ENCODE measurements around the gene CLMN. TPM values are rescaled to one million over a fixed set of nuclear protein-coding genes. Genes with fewer than 3 reads are reported as not detected.
A peak's percentile ranks its signal among the peaks of the same experiment; 100 is the strongest.

Gene CLMN
- total RNA-seq, 1 donor from 2014 or later = 2.1 TPM

DNA sequence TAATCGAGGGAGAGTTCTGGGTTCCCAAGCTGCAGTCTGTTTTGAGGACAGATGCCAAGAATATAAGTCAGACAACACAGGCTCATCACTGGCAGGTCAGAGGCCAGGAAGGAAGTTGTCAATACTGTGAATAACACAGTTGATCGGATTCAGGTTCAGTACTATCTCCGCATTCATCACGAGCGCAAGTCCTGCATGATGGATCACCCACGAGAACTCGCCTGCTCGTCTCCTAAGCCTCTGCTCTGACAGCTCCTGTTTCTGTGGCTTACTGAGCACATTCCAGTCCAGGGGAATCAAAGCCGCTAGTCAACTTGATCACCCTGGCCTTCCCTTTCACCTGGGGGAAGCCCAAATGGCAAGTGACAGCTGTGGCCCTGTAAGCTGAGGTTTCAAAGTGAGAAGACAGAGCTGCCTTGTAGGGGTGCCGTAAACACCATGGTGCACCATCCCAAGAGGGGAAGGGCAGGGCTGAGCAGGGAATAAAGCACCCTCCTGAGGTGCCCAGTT is 102.3 kb downstream of the CLMN start:
- Histone ChIP-seq H3K4me3 (ENCODE audit: low read length in 3 of 3) (peak overlapping the region in 1 of 3 donors; percentile 52), H3K4me1 (ENCODE audit: control insufficient read depth in 3 of 3, insufficient read depth in 3 of 3, low read length in 3 of 3) (peaks cover 12 to 16% (median 14%) of the 10 kb centered on the region in 3 donors), H3K27me3 (ENCODE audit: control insufficient read depth in 3 of 3, insufficient read depth in 3 of 3, low read length in 3 of 3) (no peaks in the 10 kb centered on the region), H3K9ac (ENCODE audit: low read depth in 1 of 3, low read length in 3 of 3) (peak overlapping the region in 1 of 3 donors; percentile 28), H3K9me3 (ENCODE audit: control insufficient read depth in 3 of 3, low read length in 3 of 3) (no peaks in the 10 kb centered on the region), H3K27ac (ENCODE audit: low read depth, low read length) (no peak overlapping the region), H3K36me3 (ENCODE audit: control insufficient read depth in 3 of 3, insufficient read depth in 3 of 3, low read length in 3 of 3) (no peaks in the 10 kb centered on the region)

DNA sequence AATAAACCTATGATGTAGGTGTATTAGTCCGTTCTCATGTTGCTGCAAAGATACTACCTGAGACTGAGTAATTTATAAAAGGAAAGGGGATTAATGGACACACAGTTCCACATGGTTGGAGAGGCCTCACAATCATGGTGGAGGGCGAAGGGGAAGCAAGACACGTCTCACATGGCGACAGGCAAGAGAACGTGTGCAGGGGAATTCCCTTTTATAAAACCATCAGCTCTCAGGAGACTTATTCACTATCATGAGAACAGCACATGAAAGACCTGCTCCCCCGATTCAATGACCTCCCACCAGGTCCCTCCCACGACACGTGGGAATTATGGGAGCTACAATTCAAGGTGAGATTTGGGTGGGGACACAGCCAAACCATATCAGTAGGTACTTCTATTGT is 103.7 kb downstream of the CLMN start:
- H3K4me1 ChIP-seq (ENCODE audit: control insufficient read depth in 3 of 3, insufficient read depth in 3 of 3, low read length in 3 of 3) = peaks cover 9 to 16% (median 11%) of the 10 kb centered on the region in 3 donors
- no peaks in the 10 kb centered on the region for H3K9me3 ChIP-seq (ENCODE audit: control insufficient read depth in 3 of 3, low read length in 3 of 3)
- H3K27ac ChIP-seq (ENCODE audit: low read depth, low read length) = no peak overlapping the region
- no peak overlapping the region for H3K9ac ChIP-seq (ENCODE audit: low read depth in 1 of 3, low read length in 3 of 3)
- no peak overlapping the region for H3K4me3 ChIP-seq (ENCODE audit: low read length in 3 of 3)
- H3K36me3 ChIP-seq (ENCODE audit: control insufficient read depth in 3 of 3, insufficient read depth in 3 of 3, low read length in 3 of 3) = no peaks in the 10 kb centered on the region
- no peaks in the 10 kb centered on the region for H3K27me3 ChIP-seq (ENCODE audit: control insufficient read depth in 3 of 3, insufficient read depth in 3 of 3, low read length in 3 of 3)

DNA sequence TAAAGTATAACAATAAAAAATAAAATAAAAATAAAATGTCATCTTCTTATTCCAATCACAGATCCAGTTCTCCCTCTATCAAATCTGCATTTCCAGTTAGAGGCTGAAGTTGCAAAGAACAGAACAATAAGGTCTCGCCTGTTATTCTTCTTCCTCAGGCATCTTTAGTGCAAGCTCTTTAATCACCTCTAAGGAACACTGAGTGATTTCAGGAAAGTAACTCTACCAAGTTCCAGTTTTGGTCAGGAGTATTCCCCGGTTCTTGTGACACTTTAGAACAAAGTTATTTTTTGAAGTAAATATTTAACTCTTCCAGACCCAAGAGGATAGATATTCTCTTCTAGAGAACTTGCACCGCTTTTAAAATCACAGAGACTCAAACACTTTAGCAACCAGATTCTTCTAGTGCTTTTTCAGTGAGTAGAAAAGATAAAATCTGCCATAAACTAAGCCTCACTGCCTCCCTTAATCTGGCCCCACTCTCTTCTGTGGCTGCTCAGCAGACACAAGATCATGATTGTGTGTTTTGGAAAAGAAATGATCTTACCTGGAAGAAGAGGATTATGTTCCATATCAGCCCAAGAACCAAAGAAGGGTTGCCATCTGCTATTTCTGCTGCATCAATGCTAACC is 104.5 kb downstream of the CLMN start:
- H3K27me3 ChIP-seq (ENCODE audit: control insufficient read depth in 3 of 3, insufficient read depth in 3 of 3, low read length in 3 of 3) = no peaks in the 10 kb centered on the region
- no peak overlapping the region for H3K9ac ChIP-seq (ENCODE audit: low read depth in 1 of 3, low read length in 3 of 3)
- H3K9me3 ChIP-seq (ENCODE audit: control insufficient read depth in 3 of 3, low read length in 3 of 3) = no peaks in the 10 kb centered on the region
- no peak overlapping the region for H3K27ac ChIP-seq (ENCODE audit: low read depth, low read length)
- H3K4me1 ChIP-seq (ENCODE audit: control insufficient read depth in 3 of 3, insufficient read depth in 3 of 3, low read length in 3 of 3) = peaks cover 6 to 16% (median 11%) of the 10 kb centered on the region in 3 donors
- H3K36me3 ChIP-seq (ENCODE audit: control insufficient read depth in 3 of 3, insufficient read depth in 3 of 3, low read length in 3 of 3) = no peaks in the 10 kb centered on the region
- H3K4me3 ChIP-seq (ENCODE audit: low read length in 3 of 3) = no peak overlapping the region

DNA sequence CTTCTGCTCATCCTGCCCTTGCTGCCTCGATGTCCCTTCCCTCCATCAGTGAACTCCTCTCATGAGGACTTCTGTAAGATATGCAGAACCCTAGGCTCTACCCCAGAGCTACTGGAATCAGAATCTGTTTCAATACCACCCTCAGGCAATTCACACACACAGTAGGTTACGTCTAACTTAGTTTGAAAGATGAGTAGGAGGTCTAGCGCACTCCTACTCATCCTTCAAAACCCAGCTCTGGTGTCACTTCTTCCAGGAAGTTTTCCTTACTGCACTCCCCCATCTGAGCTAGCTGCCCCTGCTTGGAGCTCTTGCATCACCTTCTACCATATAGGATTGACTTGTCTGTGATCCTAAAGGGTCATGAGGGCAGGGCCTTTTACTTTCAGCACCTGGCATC is 105.9 kb downstream of the CLMN start:
- H3K4me1 ChIP-seq (ENCODE audit: control insufficient read depth in 3 of 3, insufficient read depth in 3 of 3, low read length in 3 of 3) = peaks cover 6 to 16% (median 11%) of the 10 kb centered on the region in 3 donors

DNA sequence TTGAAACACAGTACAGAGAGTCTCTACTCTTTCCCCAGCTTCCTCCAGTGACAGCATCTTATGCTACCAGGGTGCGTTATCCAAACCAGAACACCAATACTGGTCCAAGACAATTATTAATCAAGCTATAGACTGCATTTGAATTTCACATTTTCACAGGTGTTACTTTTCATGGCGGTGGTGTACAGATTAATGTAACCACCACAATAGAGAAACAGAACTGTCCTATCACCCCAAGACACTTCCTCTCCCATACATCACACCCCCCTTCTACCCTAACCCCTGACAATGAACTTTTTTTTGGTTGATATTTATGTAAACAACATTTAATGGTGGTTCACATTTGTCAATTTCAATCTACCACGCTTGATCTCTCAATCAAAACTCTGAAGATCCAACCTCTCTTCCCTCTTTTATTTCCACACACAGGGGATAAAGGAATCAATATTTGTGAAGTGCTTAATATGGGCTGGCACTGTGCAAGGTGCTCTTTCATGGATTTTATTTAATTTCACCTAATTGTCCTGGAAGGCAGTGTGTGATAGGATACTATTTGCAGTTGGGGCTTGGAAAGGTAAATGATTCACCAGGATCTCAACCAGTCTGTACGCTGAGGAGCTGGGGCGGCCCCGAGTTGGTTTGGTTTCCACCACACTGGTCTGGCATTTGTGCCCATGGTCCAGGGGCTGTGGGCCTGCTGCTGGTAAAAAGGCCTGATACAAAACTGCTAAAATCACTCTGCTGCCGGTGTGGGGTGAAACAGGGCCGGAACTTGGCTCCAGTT is 107.8 kb downstream of the CLMN start:
- H3K27ac ChIP-seq (ENCODE audit: low read depth, low read length) = no peak overlapping the region
- no peaks in the 10 kb centered on the region for H3K36me3 ChIP-seq (ENCODE audit: control insufficient read depth in 3 of 3, insufficient read depth in 3 of 3, low read length in 3 of 3)
- no peaks in the 10 kb centered on the region for H3K9me3 ChIP-seq (ENCODE audit: control insufficient read depth in 3 of 3, low read length in 3 of 3)
- no peaks in the 10 kb centered on the region for H3K27me3 ChIP-seq (ENCODE audit: control insufficient read depth in 3 of 3, insufficient read depth in 3 of 3, low read length in 3 of 3)
- H3K9ac ChIP-seq (ENCODE audit: low read depth in 1 of 3, low read length in 3 of 3) = no peak overlapping the region
- no peak overlapping the region for H3K4me3 ChIP-seq (ENCODE audit: low read length in 3 of 3)
- peaks cover 0 to 5% (median 0%) of the 10 kb centered on the region in 3 donors for H3K4me1 ChIP-seq (ENCODE audit: control insufficient read depth in 3 of 3, insufficient read depth in 3 of 3, low read length in 3 of 3)

More for the DNA sequence above, 105.9 kb downstream of the CLMN start:
- Histone ChIP-seq H3K36me3 (ENCODE audit: control insufficient read depth in 3 of 3, insufficient read depth in 3 of 3, low read length in 3 of 3) (no peaks in the 10 kb centered on the region), H3K9me3 (ENCODE audit: control insufficient read depth in 3 of 3, low read length in 3 of 3) (no peaks in the 10 kb centered on the region), H3K27me3 (ENCODE audit: control insufficient read depth in 3 of 3, insufficient read depth in 3 of 3, low read length in 3 of 3) (no peaks in the 10 kb centered on the region), H3K4me3 (ENCODE audit: low read length in 3 of 3) (no peak overlapping the region), H3K9ac (ENCODE audit: low read depth in 1 of 3, low read length in 3 of 3) (no peak overlapping the region), H3K27ac (ENCODE audit: low read depth, low read length) (no peak overlapping the region)

DNA sequence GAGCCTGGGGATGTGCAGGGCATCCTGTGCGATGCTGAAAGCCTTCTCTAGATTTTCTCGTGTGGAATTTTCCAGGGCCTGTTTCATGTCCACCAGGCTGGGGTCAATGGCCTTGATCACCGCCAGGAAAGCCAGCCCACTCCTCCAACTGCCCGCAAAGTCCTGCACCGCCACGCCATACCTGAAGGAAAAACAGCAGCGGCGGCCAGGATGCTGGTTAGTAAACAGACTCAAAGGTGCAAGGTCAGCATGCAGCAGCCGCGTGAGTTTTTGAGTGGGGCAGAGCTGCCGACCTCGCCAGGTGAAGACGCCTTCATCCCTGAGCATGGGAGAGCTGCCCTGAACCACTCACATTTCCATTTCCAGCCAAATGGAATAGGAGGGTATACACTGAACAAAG is 109.0 kb downstream of the CLMN start:
- Histone ChIP-seq H3K36me3 (ENCODE audit: control insufficient read depth in 3 of 3, insufficient read depth in 3 of 3, low read length in 3 of 3) (no peaks in the 10 kb centered on the region), H3K9ac (ENCODE audit: low read depth in 1 of 3, low read length in 3 of 3) (no peak overlapping the region), H3K4me1 (ENCODE audit: control insufficient read depth in 3 of 3, insufficient read depth in 3 of 3, low read length in 3 of 3) (no peaks in the 10 kb centered on the region), H3K9me3 (ENCODE audit: control insufficient read depth in 3 of 3, low read length in 3 of 3) (no peaks in the 10 kb centered on the region), H3K27ac (ENCODE audit: low read depth, low read length) (no peak overlapping the region), H3K4me3 (ENCODE audit: low read length in 3 of 3) (no peak overlapping the region), H3K27me3 (ENCODE audit: control insufficient read depth in 3 of 3, insufficient read depth in 3 of 3, low read length in 3 of 3) (no peaks in the 10 kb centered on the region)

DNA sequence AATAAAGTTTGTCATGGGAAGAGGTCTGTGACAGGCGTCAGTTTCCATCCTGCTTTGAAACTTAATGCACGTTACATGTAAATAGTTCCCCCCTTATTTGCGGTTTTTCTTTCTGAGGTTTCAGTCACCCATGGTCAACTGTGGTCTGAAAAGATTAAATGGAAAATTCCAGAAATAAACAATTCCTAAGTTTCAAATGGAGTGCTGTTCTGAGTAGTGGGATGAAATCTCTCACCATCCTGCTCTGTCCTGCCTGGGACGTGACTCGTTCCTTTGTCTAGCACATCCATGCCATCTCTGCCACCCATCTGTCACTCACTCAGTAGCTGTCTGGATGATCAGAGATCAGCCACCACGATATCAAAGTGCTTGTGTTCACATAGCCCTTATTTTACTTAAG is 111.1 kb downstream of the CLMN start:
- no peaks in the 10 kb centered on the region for H3K27me3 ChIP-seq (ENCODE audit: control insufficient read depth in 3 of 3, insufficient read depth in 3 of 3, low read length in 3 of 3)
- no peak overlapping the region for H3K27ac ChIP-seq (ENCODE audit: low read depth, low read length)
- no peak overlapping the region for H3K4me3 ChIP-seq (ENCODE audit: low read length in 3 of 3)
- no peak overlapping the region for H3K9ac ChIP-seq (ENCODE audit: low read depth in 1 of 3, low read length in 3 of 3)
- H3K9me3 ChIP-seq (ENCODE audit: control insufficient read depth in 3 of 3, low read length in 3 of 3) = peaks cover 0 to 5% (median 0%) of the 10 kb centered on the region in 3 donors
- H3K36me3 ChIP-seq (ENCODE audit: control insufficient read depth in 3 of 3, insufficient read depth in 3 of 3, low read length in 3 of 3) = peaks cover 0 to 2% (median 0%) of the 10 kb centered on the region in 3 donors
- H3K4me1 ChIP-seq (ENCODE audit: control insufficient read depth in 3 of 3, insufficient read depth in 3 of 3, low read length in 3 of 3) = no peaks in the 10 kb centered on the region

DNA sequence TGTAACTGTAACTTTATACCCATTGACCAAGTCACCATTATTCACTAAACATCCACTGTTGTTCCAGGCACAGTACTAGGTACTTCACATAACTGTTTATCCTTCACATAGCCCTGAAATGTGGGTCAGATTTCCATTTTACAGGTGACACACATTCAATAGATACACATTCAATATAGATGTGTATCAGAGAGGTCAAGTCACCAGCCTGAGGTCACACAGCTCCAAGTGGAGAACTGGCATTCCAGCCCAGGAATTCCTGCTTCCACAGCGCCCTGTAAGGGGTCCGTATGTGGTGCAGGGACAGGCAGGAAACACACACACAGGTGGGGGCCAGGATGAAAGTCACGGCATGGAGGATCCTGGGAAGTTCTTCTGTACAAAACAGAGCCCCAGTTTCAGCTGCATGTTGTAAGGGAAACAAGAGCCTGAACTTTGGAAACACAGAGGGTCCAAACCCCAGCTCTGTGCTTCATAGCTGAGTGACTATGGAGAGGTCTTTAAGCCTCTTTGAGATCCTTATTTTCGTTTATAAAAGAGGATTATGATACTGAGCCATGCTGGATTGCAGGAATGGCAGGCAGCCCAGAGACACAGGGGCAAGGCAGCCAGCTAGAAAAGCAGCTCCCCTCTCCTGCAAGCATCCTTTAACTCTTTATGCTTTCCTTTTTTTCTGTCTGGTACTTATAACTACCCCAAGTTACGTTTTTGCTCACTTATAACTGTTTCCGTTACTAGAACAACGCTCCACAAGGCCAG is 112.1 kb downstream of the CLMN start:
- H3K27ac ChIP-seq (ENCODE audit: low read depth, low read length) = no peak overlapping the region
- peaks cover 0 to 5% (median 0%) of the 10 kb centered on the region in 3 donors for H3K9me3 ChIP-seq (ENCODE audit: control insufficient read depth in 3 of 3, low read length in 3 of 3)
- no peaks in the 10 kb centered on the region for H3K4me1 ChIP-seq (ENCODE audit: control insufficient read depth in 3 of 3, insufficient read depth in 3 of 3, low read length in 3 of 3)
- no peaks in the 10 kb centered on the region for H3K27me3 ChIP-seq (ENCODE audit: control insufficient read depth in 3 of 3, insufficient read depth in 3 of 3, low read length in 3 of 3)
- no peak overlapping the region for H3K4me3 ChIP-seq (ENCODE audit: low read length in 3 of 3)
- no peak overlapping the region for H3K9ac ChIP-seq (ENCODE audit: low read depth in 1 of 3, low read length in 3 of 3)
- peaks cover 0 to 4% (median under 1%) of the 10 kb centered on the region in 3 donors for H3K36me3 ChIP-seq (ENCODE audit: control insufficient read depth in 3 of 3, insufficient read depth in 3 of 3, low read length in 3 of 3)

DNA sequence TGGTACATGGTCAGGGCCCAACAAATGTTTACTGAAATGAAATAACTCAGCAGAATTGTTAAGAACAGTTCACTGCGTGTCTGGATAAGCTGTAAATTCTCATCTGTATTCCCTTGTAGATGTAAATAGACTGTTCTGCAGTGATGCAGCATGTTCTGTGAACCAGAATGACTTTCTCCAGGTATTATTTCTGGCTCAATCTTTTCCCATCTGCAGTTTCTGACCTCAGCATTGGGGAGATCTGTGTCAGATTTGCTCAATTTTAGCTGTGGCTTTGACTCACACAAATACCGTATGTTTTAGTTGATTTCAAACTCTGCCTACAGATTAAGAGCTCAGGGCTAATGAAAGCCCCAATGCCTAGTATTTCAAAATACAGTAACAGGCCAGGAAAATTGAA is 113.2 kb downstream of the CLMN start:
- Histone ChIP-seq H3K4me3 (ENCODE audit: low read length in 3 of 3) (no peak overlapping the region), H3K36me3 (ENCODE audit: control insufficient read depth in 3 of 3, insufficient read depth in 3 of 3, low read length in 3 of 3) (peaks cover 0 to 4% (median 4%) of the 10 kb centered on the region in 3 donors), H3K9ac (ENCODE audit: low read depth in 1 of 3, low read length in 3 of 3) (no peak overlapping the region), H3K4me1 (ENCODE audit: control insufficient read depth in 3 of 3, insufficient read depth in 3 of 3, low read length in 3 of 3) (no peaks in the 10 kb centered on the region), H3K9me3 (ENCODE audit: control insufficient read depth in 3 of 3, low read length in 3 of 3) (peaks cover 0 to 5% (median 0%) of the 10 kb centered on the region in 3 donors), H3K27ac (ENCODE audit: low read depth, low read length) (no peak overlapping the region), H3K27me3 (ENCODE audit: control insufficient read depth in 3 of 3, insufficient read depth in 3 of 3, low read length in 3 of 3) (no peaks in the 10 kb centered on the region)

Data from skeletal muscle tissue (tissue), 4 donors.